Type B pancreatic cell (in vitro differentiated cells): ENCODE results near the gene WDFY4. TPM values are rescaled to one million over a fixed set of nuclear protein-coding genes. Genes with fewer than 3 reads are reported as not detected.

Source experiments
- DNase-seq: peaks from one replicate; pipeline ENCODE4 v3.0.0; 2021; ENCODE audit warnings: mixed read lengths; ENCODE audit not compliant: unreplicated experiment; ENCODE audit errors: extremely low spot score
- H3K27ac Mint-ChIP-seq: 2 replicates; pipeline ENCODE4 v1.8.0; 2021; ENCODE audit warnings: mild to moderate bottlenecking, mixed read lengths
- H3K27me3 Mint-ChIP-seq: 2 replicates; pipeline ENCODE4 v1.8.0; 2021; ENCODE audit warnings: mixed read lengths
- H3K36me3 Mint-ChIP-seq: 2 replicates; pipeline ENCODE4 v1.8.0; 2021; ENCODE audit warnings: mixed read lengths
- H3K4me1 Mint-ChIP-seq: one replicate; pipeline ENCODE4 v1.8.0; 2021; ENCODE audit warnings: mixed read lengths; ENCODE audit not compliant: unreplicated experiment
- H3K4me3 Mint-ChIP-seq: 2 replicates; pipeline ENCODE4 v1.8.0; 2021; ENCODE audit warnings: mild to moderate bottlenecking, mixed read lengths
- H3K9me3 Mint-ChIP-seq: 2 replicates; pipeline ENCODE4 v1.8.0; 2021; ENCODE audit warnings: mixed read lengths
- long read RNA-seq: library from polyadenylated mRNA; unstranded; transcript quantifications from one replicate; pipeline ENCODE4 v2.0.0, GENCODE V29; 2020
- total RNA-seq: library from RNA; stranded (reverse); gene quantifications from 2 replicates; pipeline ENCODE4 v1.2.1, GENCODE V29; 2021; ENCODE audit warnings: low replicate concordance
- TF ChIP-seq, protein P1 (sequence below): fragments of 200-600 bp; sonication (generic); conservative IDR thresholded peaks from 2 replicates; pipeline ENCODE4 v1.5.0; 2021; ENCODE audit warnings: antibody characterized with exemption, mild to moderate bottlenecking

The WDFY4 gene, protein sequence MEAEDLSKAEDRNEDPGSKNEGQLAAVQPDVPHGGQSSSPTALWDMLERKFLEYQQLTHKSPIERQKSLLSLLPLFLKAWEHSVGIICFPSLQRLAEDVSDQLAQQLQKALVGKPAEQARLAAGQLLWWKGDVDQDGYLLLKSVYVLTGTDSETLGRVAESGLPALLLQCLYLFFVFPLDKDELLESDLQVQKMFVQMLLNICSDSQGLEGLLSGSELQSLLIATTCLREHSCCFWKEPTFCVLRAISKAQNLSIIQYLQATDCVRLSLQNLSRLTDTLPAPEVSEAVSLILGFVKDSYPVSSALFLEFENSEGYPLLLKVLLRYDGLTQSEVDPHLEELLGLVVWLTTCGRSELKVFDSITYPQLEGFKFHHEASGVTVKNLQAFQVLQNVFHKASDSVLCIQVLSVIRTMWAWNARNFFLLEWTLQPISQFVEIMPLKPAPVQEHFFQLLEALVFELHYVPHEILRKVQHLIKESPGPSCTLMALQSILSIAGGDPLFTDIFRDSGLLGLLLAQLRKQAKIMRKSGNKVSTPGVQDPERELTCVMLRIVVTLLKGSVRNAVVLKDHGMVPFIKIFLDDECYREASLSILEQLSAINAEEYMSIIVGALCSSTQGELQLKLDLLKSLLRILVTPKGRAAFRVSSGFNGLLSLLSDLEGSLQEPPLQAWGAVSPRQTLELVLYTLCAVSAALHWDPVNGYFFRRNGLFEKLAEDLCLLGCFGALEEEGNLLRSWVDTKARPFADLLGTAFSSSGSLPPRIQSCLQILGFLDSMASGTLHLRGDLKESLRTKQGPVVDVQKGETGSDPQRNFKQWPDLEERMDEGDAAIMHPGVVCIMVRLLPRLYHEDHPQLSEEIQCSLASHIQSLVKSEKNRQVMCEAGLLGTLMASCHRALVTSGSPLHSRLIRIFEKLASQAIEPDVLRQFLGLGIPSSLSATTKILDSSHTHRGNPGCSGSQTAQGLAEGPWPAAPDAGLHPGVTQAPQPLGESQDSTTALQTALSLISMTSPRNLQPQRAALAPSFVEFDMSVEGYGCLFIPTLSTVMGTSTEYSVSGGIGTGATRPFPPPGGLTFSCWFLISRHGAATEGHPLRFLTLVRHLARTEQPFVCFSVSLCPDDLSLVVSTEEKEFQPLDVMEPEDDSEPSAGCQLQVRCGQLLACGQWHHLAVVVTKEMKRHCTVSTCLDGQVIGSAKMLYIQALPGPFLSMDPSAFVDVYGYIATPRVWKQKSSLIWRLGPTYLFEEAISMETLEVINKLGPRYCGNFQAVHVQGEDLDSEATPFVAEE (N-terminal part only)
- 0.05 TPM in 1 of 2 replicates, not detected in the other for total RNA-seq
- long read RNA-seq, result 0 reads

DNA sequence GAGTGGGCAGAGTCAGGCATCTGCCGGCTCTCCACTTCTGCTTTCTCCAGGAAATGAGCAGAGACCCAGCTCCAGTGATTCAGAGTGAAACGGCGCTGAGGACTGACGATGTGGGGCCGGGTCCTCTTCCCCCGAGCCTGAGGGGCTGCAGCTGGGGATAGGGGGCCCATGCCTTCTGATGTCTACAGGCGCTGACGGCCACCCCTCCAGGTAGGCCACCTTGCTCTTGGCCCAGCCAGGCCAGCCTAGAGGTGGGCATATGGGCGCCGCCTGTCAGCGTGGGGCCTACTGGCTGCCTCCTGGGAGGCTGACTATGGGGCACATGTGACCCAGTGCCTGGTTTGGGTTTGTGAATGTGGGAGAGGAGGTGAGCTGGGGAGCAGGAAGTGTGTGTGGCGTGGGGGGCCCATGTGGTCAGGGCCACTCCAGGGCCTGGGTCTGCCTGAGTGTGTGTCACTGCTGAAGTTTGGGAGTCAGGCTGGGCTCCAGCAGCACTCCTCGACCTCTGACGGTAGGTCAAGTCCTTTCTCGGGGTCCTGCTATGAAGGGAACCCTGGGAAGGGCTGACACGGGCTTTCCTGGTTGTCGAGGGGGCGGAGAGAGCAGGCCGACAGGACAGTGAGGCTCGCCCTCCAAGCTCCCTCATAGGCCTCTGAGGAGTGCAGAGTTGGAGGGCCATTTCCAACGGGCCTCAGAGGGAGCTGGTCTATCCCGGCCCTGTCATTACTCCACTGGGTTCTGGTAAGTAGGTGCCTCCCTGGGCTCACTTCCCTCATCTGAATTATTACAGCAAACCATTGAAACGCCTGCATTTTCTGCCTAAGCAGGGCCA is at the start of gene WDFY4:
Gene WDFY4 (plus strand): TSS at position 82 of the 832 bp plus-strand sequence. CDS start 24,860 bp downstream, outside the sequence.
- Mint-ChIP-seq H3K4me1 (no peaks in the 10 kb centered on the region), H3K27me3 (peaks cover 2% of the 10 kb centered on the region), H3K9me3 (no peaks in the 10 kb centered on the region), H3K36me3 (no peaks in the 10 kb centered on the region), H3K27ac (no peak within 1 kb of the TSS), H3K4me3 (no peak within 1 kb of the TSS)
- TF ChIP-seq, protein P1, sequence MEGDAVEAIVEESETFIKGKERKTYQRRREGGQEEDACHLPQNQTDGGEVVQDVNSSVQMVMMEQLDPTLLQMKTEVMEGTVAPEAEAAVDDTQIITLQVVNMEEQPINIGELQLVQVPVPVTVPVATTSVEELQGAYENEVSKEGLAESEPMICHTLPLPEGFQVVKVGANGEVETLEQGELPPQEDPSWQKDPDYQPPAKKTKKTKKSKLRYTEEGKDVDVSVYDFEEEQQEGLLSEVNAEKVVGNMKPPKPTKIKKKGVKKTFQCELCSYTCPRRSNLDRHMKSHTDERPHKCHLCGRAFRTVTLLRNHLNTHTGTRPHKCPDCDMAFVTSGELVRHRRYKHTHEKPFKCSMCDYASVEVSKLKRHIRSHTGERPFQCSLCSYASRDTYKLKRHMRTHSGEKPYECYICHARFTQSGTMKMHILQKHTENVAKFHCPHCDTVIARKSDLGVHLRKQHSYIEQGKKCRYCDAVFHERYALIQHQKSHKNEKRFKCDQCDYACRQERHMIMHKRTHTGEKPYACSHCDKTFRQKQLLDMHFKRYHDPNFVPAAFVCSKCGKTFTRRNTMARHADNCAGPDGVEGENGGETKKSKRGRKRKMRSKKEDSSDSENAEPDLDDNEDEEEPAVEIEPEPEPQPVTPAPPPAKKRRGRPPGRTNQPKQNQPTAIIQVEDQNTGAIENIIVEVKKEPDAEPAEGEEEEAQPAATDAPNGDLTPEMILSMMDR, result no peak
- peak; percentile 61 for DNase-seq

DNA sequence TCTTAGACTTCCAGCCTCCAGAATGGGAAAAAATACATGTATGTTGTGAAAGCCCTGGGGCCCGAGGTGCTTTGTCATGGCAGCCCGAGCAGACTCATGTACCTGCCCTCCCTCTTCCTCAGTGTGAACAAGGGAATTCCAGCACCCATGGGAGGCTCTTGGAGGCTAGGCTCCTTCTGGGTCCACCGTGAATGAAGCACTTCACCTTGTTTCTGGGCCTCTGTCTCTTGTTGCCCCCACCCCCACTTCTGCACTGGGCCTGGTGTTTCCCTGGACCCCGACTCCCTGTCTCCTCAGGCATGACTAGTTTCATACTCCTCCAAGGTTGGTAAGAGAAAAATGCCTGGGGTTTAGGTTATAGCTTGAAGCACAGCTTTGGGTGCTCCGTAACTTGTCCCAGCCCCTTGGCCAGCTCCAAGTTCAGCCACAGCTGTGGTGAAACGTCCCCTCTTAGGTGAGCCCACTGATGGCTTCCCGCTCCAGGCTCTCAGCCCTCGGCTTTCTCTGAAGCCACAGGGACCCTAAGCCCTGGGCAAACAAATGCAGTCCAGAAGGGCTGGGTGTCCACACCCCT is 49.6 kb upstream of the WDFY4 start:
- Mint-ChIP-seq H3K36me3 (no peaks in the 10 kb centered on the region), H3K4me3 (no peak overlapping the region), H3K27ac (no peak overlapping the region), H3K4me1 (no peaks in the 10 kb centered on the region), H3K27me3 (peaks cover 11% of the 10 kb centered on the region), H3K9me3 (no peaks in the 10 kb centered on the region)
- TF ChIP-seq, protein P1, result no peak
- DNase-seq, result no peak

DNA sequence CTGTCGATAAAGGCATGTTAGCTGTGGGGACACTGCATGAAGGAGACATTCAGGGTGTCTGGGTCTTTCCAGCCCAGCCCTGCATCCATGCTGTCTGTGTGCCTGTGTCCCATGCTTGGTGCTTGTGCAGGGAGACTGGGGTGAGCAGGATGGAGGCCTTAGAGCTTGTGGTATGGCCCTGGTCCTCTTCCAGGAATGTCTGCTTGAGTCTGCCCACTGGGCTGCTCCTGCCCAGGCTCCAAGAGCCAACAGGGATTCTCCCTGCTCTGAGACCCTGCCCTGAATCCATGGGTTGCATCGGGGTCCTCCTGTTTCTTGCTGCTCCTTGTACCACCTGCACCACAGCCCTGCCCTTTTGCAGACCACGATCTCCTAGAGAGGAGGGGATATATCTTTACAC is 48.4 kb upstream of the WDFY4 start:
- no peaks in the 10 kb centered on the region for H3K36me3 Mint-ChIP-seq
- no peak overlapping the region for H3K27ac Mint-ChIP-seq
- TF ChIP-seq, protein P1, result no peak
- peaks cover 11% of the 10 kb centered on the region for H3K27me3 Mint-ChIP-seq
- H3K4me1 Mint-ChIP-seq, result no peaks in the 10 kb centered on the region
- H3K9me3 Mint-ChIP-seq, result no peaks in the 10 kb centered on the region
- no peak overlapping the region for H3K4me3 Mint-ChIP-seq
- no peak for DNase-seq

DNA sequence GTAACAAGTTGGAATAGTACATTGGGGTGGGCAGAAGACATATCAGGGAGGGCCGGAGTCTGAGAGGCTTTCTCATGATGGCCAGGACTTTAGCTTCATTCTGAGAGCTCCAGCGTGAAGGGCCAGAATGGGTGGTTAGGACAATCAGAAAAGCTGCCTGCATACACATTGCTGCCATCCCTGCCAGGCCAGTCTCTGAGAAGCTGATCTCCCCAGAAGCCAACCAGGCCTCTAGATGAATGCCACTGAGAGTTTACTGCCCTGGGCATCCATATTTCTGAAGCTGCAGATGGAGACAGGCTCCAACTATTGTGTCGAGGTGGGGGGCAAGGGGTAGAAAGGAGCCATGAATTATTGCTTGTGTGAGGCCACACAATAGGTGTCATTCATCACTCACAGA is 47.8 kb upstream of the WDFY4 start:
- H3K4me3 Mint-ChIP-seq, result no peak overlapping the region
- no peaks in the 10 kb centered on the region for H3K36me3 Mint-ChIP-seq
- no peaks in the 10 kb centered on the region for H3K4me1 Mint-ChIP-seq
- no peak overlapping the region for H3K27ac Mint-ChIP-seq
- TF ChIP-seq, protein P1, result no peak
- H3K27me3 Mint-ChIP-seq, result peaks cover 11% of the 10 kb centered on the region
- DNase-seq, result no peak
- H3K9me3 Mint-ChIP-seq, result no peaks in the 10 kb centered on the region
